HG03045 (cell line): ENCODE results near the gene KCTD3.
A peak's percentile ranks its signal among the peaks of the same experiment; 100 is the strongest.

Experiments used
- ATAC-seq: cut with Tn5 transposase; IDR thresholded peaks from one replicate; pipeline ENCODE4 v1.9.1; 2021; ENCODE audit warnings: mild to moderate bottlenecking, moderate library complexity; ENCODE audit not compliant: unreplicated experiment

KCTD3 gene

DNA sequence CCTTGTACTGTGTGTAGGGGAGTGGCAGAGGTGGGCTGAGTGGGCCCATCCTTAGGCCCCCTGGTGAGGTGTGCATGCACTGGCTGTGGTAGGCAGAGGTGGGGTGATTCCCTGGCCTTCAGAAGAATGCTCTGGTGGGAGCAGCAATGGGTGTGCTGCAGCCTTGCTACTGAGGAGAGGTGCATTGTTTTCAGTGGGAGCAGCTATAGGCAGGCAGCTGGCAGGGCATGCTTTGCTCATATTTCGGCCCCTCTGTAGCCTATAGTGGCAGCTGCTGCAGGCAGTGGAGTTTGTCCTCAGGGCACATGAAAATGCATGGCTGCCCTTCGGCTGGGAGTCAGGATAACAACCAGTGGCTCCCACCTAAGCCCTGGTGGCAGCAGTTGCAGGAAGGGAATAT lies 10.1 kb upstream of the KCTD3 start:
- no peak for ATAC-seq

DNA sequence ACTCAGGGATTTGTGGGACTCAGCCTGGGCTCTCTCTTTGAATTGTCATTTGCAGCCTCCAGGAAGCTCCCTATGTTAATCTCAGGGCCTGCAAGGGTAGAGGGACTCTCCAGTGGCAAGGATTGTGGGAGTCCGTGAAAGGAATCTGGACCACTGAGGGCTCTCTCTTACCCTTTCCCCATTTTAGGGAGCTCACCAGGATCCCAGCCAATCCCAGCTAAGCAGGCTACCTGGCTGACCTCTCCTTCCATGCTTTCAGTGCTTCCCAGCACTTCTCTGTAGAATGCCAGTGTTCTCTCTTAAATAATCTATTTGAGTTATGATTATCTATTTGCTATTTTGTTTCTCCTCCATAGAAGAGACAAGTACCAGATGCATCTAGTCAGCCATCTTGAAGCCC lies 9.6 kb upstream of the KCTD3 start:
- no peak for ATAC-seq

DNA sequence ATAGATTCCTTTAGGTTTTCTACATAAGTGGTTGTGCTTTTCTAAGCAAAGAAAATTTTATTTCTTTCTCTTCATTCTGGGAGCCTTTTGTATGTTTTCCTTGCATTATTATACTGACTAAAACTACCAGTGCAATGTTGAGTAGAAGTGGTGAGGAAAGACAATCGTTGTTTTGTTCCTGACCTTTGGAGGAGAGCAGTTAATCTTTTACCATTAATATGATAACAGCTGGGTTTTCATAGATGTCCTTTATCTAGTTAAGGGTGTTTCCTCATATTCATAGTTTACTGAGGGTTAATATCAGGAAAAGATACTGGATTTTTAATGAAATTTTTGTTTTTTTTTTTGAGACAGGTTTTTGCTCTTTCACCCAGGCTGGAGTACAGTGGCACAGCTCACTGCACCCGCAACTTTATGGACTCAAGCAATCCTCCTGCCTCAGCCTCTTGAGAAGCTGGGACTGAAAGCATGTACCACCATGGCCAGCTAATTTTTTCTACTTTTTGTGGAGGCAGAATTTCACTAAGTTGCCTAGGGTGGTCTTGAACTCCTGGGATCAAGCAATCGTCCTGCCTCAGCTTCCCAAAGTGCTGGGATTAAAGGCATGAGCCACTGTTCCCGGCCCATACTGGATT lies 9.0 kb upstream of the KCTD3 start:
- no peak for ATAC-seq

DNA sequence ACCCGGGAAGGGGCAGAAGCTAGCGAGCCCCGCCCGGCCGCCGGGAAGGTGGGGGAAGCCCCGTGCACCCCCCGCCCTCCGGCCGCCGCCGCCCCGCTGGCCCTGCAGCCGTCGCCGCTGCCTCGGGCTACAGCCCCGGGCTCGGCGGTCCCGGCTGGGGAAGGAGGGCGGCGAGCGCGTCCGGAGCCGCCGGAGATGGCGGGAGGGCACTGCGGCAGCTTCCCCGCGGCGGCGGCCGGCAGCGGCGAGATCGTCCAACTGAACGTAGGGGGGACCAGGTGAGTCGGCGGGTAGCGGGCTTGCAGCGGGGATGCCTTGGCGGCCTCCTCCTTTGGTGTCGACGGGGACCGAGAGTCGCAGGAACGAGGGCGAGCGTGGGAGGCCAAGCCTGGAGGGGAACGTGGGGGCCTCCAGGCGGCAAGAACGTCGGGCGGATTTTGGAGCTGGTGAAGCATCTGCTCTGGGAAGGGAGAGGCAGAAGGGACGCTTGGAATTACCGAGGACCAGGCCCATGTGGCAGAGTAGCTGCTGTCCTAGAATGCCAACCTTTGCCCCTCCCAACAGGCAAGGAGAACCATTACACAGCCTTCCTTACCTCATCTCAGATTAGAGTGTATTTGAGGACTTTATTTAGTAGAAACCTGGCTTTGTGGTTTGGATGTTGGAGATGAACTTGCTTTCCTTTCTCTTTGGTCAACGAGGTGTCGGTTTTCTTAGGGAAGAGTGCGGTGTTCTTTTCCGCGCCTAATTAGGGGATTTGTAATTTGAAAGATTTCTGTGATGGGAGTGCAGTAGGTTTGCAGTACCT lies 591 bp downstream of the KCTD3 start:
- peak; percentile 74 for ATAC-seq

DNA sequence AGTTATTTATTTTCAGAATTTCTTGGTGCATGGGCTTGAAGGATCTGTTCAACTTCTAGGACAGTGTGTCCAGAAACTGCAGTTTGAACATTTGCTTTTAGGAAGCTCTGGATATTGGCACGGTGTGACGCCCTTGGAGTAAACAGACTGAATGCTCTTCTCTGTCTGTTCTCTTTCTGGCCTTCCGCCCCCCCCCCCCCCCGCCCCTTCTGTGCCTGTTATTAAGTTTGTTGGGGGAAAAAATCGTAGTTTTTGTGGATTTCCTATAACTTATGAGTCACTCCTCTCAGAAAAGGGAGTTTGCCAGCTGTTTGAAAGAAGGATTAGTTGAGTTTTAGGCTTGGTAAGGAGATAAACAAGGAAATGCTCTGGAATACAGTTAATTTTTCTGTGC lies 1.2 kb downstream of the KCTD3 start:
- ATAC-seq: no peak

DNA sequence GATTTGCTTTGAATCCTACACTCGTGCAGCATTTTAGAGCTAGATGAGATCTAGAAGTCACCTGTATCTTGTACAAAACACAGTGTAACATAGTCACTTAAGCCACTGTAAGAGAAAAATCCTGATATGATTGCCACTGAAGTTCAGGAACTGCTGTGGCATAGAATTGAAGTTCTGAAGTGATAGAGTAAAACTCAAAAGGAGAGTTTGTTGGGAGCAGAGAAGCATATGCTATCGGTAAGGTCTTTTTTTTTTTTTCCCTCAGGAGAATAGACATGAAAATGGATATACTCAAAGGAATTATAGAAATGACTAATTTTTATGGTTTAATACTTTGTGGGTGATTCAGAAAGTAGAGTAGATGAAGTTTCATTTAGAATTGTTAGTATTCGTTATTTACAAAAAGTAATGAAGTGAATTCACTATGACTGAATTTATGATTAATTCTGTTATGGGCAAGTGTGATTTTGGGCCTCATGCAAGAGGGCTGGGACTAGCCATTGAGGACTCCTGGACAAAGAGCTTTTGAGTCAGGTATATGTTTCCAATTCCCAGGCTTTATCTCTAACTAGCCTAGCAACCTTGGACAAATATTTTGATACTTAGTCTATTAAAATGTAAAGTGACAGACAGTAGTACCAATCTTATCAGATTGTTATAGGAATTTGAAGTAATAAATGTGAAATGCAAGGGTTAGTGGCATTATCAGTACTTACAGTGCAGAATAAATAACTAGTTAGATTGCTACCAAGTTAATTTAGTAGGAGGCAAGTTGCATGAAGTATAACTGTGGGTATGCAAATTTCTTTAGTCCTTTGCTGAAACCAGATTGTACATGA lies 3.1 kb downstream of the KCTD3 start:
- ATAC-seq: no peak

DNA sequence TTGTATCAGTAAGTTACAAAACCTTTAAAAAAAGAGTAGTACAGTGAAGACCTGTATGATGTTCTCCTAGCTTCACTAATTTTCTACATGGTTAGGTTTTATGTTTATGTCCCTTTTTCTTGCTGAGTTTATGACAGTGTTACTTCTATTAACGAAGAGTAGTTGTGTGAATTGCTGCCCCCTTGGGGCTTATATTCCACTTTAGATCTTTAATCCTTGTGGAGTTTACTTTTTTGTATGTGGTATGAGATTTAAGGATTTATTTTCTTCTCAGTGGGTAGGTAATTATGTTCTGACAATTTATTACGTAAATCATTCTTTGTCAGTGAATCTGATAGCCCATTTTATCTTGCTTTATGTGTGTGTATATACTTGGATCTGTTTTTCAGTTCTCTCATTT lies 14.8 kb downstream of the KCTD3 start:
- no peak for ATAC-seq

DNA sequence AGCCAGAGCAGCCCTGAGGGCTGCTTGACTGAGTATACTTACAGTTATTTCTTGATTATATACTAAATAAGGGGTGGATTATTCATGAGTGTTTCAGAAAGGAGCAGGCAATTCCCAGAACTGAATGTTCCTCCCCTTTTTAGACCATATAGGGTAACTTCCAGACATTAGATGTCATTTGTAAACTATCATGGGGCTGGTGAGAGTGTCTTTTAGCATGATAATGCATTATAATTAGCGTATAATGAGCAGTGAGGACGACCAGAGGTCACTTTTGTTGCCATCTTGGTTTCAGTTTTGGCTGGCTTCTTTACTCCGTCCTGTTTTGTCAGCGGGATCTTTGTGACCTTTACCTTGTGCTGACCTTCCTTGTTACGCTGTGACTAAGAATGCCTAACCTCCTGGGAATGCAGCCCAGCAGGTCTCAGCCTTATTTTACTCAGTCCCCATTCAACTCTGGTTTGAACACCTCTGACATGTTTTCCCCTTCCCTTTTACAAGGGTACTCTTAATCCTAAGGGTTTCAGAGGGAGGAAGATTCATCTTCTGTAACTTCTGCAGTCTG lies 16.2 kb downstream of the KCTD3 start:
- ATAC-seq: no peak

DNA sequence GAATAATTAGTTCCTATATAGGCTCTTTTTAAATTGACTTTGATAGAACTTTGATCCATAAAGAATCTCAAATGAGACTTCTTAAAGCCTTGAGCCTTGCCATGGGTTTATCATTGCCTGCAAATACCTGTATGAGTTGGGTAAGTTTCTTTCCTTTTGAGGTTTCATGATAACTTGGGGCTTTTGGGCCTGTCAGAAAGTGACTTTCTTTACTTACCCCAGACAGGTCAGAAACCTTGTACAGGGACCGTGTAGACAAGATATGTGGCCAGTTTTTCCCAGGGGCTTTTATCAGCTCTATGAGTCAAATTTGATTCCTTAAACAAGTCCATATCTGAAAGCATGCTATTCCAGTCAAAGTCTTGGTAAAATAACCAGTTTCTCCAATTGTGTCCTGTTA lies 17.3 kb downstream of the KCTD3 start:
- peak; percentile 47 for ATAC-seq

DNA sequence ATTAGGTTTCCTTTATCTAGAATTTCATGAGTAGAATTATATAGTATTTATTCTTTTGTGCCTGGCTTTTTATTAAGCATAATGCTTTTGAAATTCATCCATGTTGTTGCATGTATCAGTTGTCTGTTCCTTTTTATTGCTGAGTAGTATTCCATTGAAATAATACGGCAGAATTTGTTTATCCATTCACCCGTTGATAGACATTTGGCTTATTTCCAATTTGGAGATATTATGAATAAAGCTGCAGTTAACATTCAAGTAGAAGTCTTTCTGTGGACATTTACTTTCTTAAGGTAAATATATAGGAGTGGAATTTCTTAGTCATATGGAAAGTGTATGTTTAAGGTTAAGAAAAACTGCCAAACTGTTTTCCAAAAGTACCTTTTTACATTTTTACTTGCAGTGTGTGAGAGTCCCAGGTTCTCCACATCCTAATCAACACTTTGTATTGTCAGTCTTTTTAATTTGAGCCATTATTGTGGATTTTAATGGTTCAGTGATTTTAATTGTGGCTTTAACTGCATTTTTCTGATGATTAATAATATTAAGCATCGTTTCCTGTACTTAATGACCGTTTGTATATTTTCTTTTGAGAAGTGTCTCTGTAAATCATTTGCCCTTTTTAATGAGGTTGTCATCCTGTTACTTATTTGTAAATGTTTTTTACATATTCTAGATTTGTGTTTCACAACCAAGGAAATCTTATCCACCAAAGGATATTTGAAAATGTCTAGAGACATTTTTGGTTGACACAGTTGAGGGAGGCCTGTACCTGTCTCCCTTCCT lies 22.7 kb downstream of the KCTD3 start:
- no peak for ATAC-seq

DNA sequence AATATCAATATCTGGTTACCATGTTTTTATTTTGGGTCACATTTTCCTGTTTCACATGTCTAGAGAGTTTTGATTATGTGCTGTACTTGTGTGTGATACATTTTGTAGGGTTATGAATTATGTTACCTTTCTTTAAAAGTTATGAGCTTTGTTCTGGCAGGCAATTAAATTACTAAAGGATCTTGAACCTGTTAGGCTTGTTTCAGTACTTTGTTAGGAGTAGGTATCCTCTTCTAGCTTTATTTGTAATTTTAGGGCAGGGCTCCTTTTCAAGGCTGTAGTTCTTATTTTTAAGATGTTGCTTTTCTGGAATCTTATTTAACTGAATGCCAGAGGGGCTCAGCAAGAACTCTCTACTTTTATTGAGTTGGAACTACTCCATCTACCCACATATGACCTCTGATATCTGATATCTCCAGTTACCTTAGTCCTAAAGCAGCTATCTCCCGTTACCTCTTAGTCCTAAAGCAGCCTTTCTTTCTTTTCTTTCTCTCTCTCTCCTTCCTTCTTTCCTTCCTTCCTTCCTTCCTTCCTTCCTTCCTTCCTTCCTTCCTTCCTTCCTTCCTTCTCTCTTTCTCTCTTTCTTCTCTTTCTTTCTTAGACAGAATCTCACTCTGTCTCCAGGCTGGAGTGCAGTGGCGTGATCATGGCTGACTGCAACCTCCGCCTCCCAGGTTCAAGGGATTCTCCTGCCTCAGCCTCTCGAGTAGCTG lies 23.8 kb downstream of the KCTD3 start:
- ATAC-seq: no peak

DNA sequence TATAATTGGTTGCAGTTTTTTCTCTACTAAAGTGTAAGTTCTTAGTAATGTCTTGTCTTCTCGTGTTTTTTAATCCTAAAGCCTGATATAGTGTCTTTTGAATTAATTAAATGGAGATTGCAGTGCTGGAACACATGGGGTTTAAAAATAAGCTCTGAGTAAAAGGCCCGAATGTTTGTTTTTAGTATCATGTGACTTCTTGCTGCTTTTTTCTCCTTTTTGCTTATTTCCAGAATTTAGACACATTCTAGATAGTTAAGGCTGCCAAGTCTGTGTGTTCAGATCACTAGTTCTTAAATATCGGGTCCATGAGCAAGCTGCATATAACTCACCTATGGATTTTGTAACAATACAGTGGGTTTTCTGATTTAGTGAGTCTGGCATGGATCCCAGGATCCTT lies 27.5 kb downstream of the KCTD3 start:
- ATAC-seq: no peak

DNA sequence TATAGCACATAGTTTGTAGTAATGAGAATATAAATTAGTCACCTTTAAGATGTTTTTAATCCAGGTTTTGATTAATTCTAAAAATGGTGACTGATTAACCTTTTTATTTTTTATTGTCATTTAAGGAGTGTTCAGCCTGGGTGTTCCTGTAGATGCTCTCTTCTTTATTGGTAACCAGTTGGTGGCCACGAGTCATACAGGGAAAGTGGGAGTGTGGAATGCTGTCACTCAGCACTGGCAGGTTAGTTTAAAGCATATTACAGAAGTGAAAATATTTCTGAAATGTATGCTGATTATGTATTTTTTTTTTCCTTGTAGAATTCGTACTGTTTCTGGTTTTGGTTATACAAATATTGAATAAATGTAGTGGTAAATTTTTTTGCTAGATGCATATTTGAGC lies 28.1 kb downstream of the KCTD3 start:
- no peak for ATAC-seq

DNA sequence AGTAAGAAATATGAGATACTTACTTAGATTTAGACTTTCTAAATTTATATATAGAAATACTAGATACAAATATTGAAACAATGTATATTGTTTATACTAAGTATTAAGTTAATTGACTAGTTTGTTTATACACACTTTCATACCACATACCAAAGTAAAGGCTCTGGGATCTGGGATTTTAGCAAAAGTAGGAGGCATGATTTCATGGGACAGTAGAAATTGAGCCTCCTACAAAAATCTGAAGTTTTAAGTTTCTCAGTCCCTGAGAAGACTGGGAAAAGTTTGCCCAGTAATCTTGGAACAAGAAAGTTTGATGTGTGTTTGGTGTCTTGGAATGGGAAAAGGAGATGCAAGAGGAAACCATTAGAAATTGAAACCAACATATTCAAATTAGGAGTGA lies 30.9 kb downstream of the KCTD3 start:
- no peak for ATAC-seq

DNA sequence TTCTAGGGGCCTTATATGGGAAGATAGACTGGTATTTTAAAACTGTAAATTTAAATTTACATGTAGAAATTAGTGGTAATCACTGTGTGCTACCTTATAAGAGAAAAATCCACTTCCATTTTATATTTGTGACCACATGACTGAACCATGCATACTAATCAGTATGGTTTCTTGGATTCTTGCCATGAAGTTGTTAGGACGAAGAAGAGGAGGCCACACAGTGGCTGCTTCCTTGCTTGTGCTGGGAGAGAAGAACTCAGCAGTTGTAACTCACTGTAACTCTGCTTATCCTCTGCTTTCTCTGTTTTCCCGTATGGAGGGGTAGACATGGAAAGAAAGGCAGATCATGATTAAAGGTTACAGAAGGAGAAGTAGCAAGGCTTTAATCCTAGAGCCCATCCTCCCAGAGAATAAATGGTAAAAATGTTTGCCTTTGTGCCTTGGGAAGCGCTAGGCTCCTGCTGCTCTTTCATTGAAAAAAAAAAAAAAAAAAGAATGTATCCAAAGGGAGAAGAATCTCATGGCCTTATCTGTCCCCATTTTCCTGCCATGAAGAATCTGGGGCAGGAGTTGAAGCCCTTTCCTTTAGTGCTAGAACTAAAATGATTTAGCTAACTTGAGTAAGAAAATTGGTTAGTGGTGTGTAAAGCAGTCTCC lies 32.4 kb downstream of the KCTD3 start:
- no peak for ATAC-seq

DNA sequence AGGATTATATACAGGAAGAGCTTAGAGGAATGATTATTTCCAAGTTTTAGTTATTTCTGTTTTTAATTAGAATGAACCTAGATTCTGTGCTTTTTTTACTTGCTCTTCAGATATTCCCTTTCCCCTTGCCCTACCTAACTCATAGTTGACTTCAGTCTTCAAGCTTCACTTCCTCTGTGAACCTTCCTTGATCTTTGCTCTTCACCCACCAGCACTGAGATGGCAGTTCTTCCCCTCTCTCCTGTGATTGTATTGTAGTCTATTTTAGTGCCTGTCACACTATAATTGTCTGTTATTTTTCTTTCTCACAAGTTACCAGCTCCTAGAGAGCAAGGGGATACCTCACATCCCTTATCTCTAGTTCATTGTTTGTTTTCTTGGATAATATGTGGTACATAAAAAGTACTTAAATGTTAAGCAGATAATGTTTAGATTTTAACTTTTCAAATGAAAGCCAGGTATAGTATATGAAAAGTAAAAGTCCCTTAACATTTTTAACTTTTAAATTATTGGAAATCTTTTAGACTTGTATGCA lies 33.2 kb downstream of the KCTD3 start:
- no peak for ATAC-seq

DNA sequence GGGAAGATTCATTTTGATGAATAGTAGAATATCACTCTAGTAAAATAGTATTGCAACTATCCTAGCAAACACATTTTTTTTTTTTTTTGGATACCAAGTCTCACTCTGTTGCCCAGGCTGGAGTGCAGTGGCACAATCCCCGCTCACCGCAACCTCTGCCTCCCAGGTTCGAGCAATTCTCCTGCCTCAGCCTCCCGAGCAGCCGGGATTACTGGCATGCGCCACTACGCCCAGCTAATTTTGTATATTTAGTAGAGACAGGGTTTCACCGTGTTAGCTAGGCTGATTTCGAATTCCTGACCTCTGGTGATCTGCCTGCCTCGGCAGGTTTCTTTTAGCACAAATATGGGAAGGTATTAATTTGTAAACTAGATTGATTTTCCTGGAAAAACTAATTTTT lies 33.8 kb downstream of the KCTD3 start:
- no peak for ATAC-seq

DNA sequence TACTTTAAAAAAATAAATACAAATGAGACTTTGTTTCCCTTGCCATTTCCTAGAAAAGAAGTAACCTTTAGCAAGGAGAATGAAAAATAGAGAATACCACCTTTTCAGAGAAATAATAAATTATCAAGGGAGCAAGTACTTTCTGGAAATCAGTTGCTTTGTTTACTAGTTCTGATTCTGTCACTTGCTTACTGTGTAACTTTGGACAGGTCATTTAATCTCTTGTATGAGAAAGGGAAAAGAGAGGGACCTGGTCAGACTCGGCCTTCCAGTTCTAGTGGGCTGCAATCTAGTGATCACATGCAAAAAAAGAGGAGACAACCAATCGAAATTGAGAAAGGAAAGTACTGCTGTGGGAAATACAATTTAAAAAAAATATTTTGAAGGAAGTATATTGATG lies 34.2 kb downstream of the KCTD3 start:
- no peak for ATAC-seq

DNA sequence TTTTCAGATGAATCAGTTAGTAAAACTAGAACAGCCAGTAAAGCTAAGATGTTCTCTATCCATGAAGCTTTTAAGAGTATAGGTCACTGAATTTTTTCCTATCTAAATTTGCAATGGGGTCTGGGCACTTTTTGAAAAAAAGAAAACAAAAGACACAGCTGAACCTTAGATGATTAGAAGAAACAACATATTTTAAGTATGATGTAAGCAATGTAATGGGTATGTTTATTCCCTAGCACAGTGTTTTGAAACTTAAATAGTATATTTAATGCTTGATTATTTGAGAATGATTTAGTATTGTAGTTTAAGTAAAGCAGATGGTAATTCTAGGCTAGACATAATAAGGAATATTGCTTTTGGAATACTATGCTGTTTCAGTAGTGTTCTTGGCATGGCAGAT lies 36.2 kb downstream of the KCTD3 start:
- ATAC-seq: no peak
